Activated T-helper 17 cell treated with anti-CD3 and anti-CD28 coated beads, Interleukin-2, amount 50 U/mL, for 72 hours (primary cell): ENCODE data around the gene RETREG2. TPM values are rescaled to one million over a fixed set of nuclear protein-coding genes. Genes with fewer than 3 reads are reported as not detected.

Source experiments
- ATAC-seq: fragments of 150-1000 bp; cut with Tn5 transposase; replicated peaks from 2 replicates; pipeline ENCODE4 v1.10.0; 2021; ENCODE audit warnings: mild to moderate bottlenecking, moderate library complexity
- H3K27ac Mint-ChIP-seq: one replicate; pipeline ENCODE4 v1.8.0; 2022; ENCODE audit warnings: mixed read lengths
- H3K27me3 Mint-ChIP-seq: one replicate; pipeline ENCODE4 v1.8.0; 2022; ENCODE audit warnings: mixed read lengths
- H3K36me3 Mint-ChIP-seq: one replicate; pipeline ENCODE4 v1.8.0; 2022; ENCODE audit warnings: low read depth, mild to moderate bottlenecking, mixed read lengths
- H3K4me1 Mint-ChIP-seq: one replicate; pipeline ENCODE4 v1.8.0; 2022; ENCODE audit warnings: mixed read lengths
- H3K4me3 Mint-ChIP-seq: one replicate; pipeline ENCODE4 v1.8.0; 2022; ENCODE audit warnings: mild to moderate bottlenecking, mixed read lengths
- H3K9me3 Mint-ChIP-seq: one replicate; pipeline ENCODE4 v1.8.0; 2022; ENCODE audit warnings: mixed read lengths
- total RNA-seq, 2 donors: library from RNA; stranded (reverse); gene quantifications; one replicate each; pipeline ENCODE4 v1.2.3, GENCODE V29; 2022

Gene RETREG2
- total RNA-seq, 2 donors from 2014 or later: 104 to 148 TPM

DNA sequence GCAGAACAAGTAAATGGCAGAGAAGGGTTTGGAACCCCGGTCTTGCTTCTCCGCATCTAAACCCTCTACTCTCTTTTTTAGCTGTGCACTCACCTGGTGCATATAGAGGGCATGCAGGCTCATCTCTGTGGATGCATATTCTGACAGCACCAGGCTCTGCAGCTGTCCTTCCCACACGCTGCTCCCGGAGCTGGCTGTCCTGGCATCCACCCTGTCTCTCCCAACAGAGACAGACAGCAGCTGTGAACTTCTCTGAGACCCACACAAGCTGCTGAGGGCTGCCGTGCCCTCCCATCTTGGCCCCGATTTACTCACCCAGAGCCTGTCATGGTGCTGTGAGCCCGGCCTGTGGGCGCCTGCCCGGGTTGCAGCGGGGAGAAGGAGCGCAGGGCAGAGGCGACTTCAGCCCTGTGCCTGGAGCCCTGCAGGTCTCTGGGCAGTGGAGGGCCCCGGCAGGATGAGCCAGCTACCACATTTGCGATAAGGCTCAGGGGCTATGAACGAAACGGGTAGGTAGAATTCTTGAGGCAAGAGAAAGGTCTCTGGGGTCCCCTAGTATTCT is 44.0 kb downstream of the RETREG2 start:
- no peak for ATAC-seq
- Mint-ChIP-seq H3K36me3 (peaks cover 96% of the 10 kb centered on the region), H3K27ac (no peak overlapping the region), H3K4me3 (no peak overlapping the region), H3K27me3 (no peaks in the 10 kb centered on the region), H3K9me3 (no peaks in the 10 kb centered on the region), H3K4me1 (no peaks in the 10 kb centered on the region)

DNA sequence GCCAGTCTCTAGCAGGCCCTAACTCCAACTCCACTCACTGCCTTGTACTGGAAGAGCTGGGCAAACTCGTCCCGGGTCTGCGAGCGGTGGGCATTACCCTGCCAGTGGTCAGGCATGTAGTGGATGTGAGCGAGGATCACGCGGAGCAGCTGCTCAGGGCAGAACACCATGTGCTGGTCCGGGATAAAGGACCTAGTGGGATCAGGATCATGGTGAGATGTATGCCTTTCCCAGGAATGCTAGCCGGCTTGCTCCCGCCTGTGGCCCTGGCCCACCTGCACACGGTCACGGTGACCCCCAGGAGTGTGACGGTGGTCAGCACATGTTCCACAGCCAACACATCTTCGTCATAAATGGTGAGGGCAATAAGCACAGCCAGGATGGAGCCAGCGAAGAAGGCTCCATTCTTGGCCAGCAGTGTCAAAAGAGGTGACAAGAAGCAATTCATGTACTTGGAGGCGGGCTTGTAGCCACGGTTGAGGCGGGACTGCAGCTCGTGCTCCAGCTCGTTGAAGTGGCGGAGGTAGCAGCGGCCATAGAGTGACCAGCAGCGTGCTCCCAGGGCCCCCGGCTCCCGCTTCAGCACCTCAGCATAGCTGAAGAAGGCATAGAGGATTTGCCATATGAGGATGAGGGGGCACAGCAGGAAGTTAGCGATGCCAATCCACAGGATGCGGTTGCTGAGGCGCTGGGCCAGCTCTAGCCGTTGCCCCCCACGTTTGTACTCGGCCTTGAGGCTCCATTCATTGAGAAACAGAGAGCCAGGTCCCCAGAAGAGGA is 45.9 kb downstream of the RETREG2 start:
- H3K9me3 Mint-ChIP-seq: no peaks in the 10 kb centered on the region
- H3K4me1 Mint-ChIP-seq: no peaks in the 10 kb centered on the region
- H3K36me3 Mint-ChIP-seq: peaks cover 98% of the 10 kb centered on the region
- H3K4me3 Mint-ChIP-seq: no peak overlapping the region
- peak overlapping the region; percentile 14 for H3K27ac Mint-ChIP-seq
- ATAC-seq: no peak
- H3K27me3 Mint-ChIP-seq: no peaks in the 10 kb centered on the region

DNA sequence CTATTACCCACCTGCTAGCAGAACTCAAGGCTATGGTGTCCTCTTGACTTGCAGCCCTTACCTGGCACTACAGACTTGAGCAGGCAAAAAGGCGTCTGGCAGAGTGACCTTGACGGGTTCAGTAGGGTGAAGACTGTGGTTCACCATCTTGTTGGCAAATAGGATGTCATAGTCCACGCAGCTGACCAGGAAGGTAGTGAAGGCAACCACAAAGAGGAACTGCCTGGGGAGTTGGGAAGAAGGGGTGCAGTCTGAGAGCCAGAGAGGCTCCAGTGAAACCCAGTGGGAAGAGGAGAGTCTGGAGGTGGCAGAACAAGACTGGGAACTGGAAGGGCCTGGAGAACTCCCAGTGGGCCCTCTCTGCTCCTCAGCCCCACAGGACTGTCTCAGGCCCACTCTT is 47.3 kb downstream of the RETREG2 start:
- H3K9me3 Mint-ChIP-seq: no peaks in the 10 kb centered on the region
- no peak for ATAC-seq
- H3K4me1 Mint-ChIP-seq: no peaks in the 10 kb centered on the region
- H3K27ac Mint-ChIP-seq: peak overlapping the region; percentile 14
- peaks cover 97% of the 10 kb centered on the region for H3K36me3 Mint-ChIP-seq
- no peak overlapping the region for H3K4me3 Mint-ChIP-seq
- no peaks in the 10 kb centered on the region for H3K27me3 Mint-ChIP-seq

DNA sequence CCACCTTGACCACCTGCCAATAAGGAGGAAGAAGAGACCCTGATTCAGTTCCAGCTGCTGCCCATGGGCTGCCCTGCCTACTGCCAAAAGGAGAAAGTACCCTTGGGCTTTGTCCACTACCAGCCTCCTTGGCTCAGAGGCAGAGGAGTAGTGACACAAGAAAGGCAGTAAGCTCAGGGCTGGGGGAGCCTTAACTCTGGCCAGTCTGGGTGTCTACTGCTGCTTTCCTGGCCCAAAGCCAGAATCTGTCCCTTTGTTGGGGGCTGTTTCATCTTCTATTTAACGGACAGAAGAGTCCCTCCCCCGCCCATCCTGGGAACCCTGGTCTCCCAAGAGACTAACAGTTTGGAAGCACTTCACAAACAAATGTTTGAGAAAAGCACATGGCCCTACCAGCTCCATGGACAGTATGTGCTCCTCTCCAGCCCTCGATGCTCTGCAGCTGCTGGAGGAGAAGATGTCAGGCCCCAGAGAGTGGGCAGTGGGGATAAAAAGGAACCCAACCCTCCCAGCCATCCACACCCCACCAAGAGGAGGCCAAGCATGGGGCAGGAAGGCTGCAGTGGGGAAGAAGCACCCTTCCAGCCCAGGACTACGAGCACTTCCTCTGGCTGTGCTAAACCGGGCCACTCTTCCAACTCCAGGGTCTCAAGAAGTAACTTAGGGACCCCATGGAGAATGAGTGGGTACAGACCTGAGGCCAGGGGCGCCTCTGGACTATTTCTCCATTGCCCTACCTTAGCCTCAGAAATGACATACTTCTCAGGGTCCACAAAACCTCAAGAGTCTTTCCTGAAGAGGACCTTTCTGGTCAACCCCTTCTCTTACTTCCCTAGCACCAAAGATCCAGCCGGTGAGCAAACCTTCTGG is 50.2 kb downstream of the RETREG2 start:
- Mint-ChIP-seq H3K4me1 (peaks cover 7% of the 10 kb centered on the region), H3K36me3 (peaks cover 97% of the 10 kb centered on the region), H3K9me3 (no peaks in the 10 kb centered on the region), H3K27me3 (no peaks in the 10 kb centered on the region), H3K4me3 (peak overlapping the region; percentile 97), H3K27ac (peak overlapping the region; percentile 43)
- no peak for ATAC-seq

DNA sequence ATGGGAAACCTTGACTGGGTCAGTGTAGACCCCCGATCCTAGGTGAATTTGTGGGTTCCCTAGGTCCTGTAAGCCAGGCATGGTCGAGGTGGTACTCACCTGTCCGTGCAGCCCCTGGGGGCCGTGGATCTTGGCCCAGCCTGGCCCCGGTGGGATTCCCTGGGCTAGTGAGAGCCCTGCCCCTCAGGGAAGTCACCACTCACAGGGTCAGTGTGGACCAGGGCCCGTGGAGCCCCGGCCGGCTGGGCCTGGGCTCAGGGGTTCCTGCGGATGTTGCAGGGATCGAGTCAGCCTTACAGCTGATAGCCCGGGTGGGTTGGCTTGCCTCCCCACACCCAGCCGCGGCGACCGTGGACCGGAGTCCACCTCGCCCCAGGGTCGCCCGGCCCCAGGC is 50.8 kb downstream of the RETREG2 start:
- Mint-ChIP-seq H3K36me3 (peaks cover 97% of the 10 kb centered on the region), H3K27ac (peak overlapping the region; percentile 99), H3K4me1 (peaks cover 13% of the 10 kb centered on the region), H3K4me3 (peak overlapping the region; percentile 97), H3K27me3 (no peaks in the 10 kb centered on the region), H3K9me3 (no peaks in the 10 kb centered on the region)
- ATAC-seq: no peak

DNA sequence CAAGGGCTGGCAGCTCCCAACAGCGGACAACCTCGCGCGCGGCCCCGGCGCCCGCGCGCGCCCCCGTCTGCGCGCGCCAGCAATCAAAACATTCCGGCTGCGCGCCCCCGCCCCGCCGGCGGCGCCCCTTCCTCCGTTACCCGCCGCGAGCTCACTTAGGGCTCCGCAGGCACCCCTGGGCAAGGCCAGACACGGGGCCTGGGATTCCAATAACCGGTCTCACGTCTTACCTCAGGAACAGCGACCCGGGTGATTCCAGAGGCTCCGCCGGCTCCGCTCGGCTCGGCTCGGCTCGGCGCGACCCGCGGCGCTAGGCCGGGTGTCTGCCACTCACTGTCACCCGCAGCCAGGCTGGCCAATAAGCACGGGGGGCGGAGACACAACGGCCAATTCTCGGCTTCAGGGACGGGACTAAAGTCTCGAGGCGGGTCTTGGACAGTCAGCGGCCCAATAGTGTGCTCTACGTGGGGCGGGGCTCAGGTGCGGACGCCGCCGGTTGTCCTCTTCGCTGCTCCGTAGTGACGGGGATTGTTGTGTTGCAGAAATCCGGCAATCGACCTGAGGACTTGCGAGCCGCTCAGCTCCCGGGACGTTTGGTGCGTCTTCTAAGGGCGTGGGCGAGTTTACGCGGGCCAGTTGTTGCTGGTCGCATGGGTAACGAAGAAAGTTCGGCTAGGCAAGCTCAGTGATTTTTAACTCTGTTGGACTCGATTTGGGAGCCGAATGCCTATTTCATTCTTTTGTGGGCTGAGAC is 51.4 kb downstream of the RETREG2 start, which contains the start of the genes ANKZF1 and ATG9A:
ANKZF1 (plus strand) TSS at position 502 of the 754 bp plus-strand sequence. CDS start 452 bp downstream, outside the sequence.
ATG9A (minus strand) TSS at position 332 of the 754 bp plus-strand sequence. CDS start 1,612 bp downstream, outside the sequence.
- H3K4me3 Mint-ChIP-seq: peak within 1 kb of the TSS; percentile 97
- peaks cover 97% of the 10 kb centered on the region for H3K36me3 Mint-ChIP-seq
- no peaks in the 10 kb centered on the region for H3K27me3 Mint-ChIP-seq
- peaks cover 16% of the 10 kb centered on the region for H3K4me1 Mint-ChIP-seq
- H3K9me3 Mint-ChIP-seq: no peaks in the 10 kb centered on the region
- peak; percentile 97 for ATAC-seq
- peak within 1 kb of the TSS; percentile 99 for H3K27ac Mint-ChIP-seq

DNA sequence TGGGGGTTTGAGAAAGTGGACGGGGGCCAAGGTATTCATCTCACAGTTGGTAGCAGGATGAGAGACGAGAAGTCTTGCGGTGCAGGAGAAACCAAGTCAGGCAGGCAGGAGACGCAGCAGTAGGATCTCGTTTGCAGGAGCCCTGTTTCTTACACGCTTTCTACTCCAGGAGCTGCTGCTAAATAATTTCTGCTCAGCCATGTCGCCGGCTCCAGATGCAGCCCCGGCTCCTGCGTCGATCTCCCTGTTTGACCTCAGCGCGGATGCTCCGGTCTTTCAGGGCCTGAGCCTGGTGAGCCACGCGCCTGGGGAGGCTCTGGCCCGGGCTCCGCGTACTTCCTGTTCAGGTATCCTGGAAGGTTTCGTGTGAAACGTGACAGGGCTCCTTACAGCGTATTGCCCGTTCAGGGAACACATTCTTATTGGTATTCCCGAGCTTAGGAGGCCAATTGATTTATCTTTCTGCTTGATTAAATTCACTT is 52.0 kb downstream of the RETREG2 start:
- Mint-ChIP-seq H3K4me1 (peaks cover 20% of the 10 kb centered on the region), H3K27ac (peak overlapping the region; percentile 99), H3K27me3 (no peaks in the 10 kb centered on the region), H3K36me3 (peaks cover 97% of the 10 kb centered on the region), H3K9me3 (no peaks in the 10 kb centered on the region), H3K4me3 (peak overlapping the region; percentile 97)
- ATAC-seq: peak; percentile 55

DNA sequence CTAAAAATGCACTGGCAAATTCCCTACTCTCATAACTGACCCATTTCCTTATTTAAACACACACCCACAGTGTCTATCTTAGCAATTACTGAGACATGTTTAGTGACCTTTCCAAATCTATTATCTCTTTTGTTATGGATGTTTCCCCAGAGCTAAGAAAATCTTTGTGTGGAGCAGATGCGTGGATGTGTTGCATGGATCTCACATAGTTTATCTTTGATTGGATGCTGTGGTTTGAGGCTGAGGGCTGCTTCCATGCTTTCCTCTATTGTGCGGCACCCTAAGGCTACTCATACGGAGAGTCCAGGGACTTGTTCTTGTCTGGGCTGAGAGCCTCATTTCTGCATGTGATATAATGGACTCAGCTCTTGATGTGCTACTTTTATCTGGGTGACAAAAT is 56.3 kb downstream of the RETREG2 start:
- H3K4me1 Mint-ChIP-seq: peaks cover 29% of the 10 kb centered on the region
- no peak overlapping the region for H3K4me3 Mint-ChIP-seq
- peaks cover 93% of the 10 kb centered on the region for H3K36me3 Mint-ChIP-seq
- ATAC-seq: no peak
- peak overlapping the region; percentile 55 for H3K27ac Mint-ChIP-seq
- H3K9me3 Mint-ChIP-seq: no peaks in the 10 kb centered on the region
- H3K27me3 Mint-ChIP-seq: no peaks in the 10 kb centered on the region

Other genes starting within 250 kb of the RETREG2 start
- not detected for gene CDK5R2, start 218.6 kb upstream of the RETREG2 start, total RNA-seq
- gene FEV, start 193.1 kb upstream of the RETREG2 start, total RNA-seq: not detected
- gene CRYBA2, start 184.9 kb upstream of the RETREG2 start, total RNA-seq: not detected
- gene CFAP65, start 136.8 kb upstream of the RETREG2 start, total RNA-seq: not detected
- gene IHH, start 117.4 kb upstream of the RETREG2 start, total RNA-seq: under 1 TPM; 0.28 to 0.29 TPM
- 10 to 100 TPM; 24.1 to 26.6 TPM for gene NHEJ1, start 17.5 kb upstream of the RETREG2 start, total RNA-seq
- 1 to 10 TPM; 2.9 to 7.7 TPM for gene SLC23A3, start 8.2 kb upstream of the RETREG2 start, total RNA-seq
- 10 to 100 TPM; 60.4 to 67.0 TPM for gene CNPPD1, start 1.4 kb upstream of the RETREG2 start, total RNA-seq
- gene ZFAND2B, start 28.5 kb downstream of the RETREG2 start, total RNA-seq: 10 to 100 TPM; 27.9 to 29.8 TPM
- 10 to 100 TPM; 29.7 to 94.1 TPM for gene ABCB6, start 40.7 kb downstream of the RETREG2 start, total RNA-seq
- 10 to 100 TPM; 46.6 to 81.3 TPM for gene ATG9A, start 51.4 kb downstream of the RETREG2 start, total RNA-seq
- gene ANKZF1, start 51.5 kb downstream of the RETREG2 start, total RNA-seq: 100 to 1,000 TPM; 109 to 367 TPM
- 1 to 10 TPM; 2.8 to 5.3 TPM for gene GLB1L, start 67.2 kb downstream of the RETREG2 start, total RNA-seq
- gene STK16, start 67.2 kb downstream of the RETREG2 start, total RNA-seq: 10 to 100 TPM; 22.0 to 30.3 TPM
- not detected for gene TUBA4B, start 75.0 kb downstream of the RETREG2 start, total RNA-seq
- 100 to 1,000 TPM; 347 to 530 TPM for gene TUBA4A, start 75.6 kb downstream of the RETREG2 start, total RNA-seq
- 100 to 1,000 TPM in 1 of 2 donors, 10 to 100 TPM in 1; 55.7 to 153 TPM for gene DNAJB2, start 101.1 kb downstream of the RETREG2 start, total RNA-seq
- gene PTPRN, start 131.1 kb downstream of the RETREG2 start, total RNA-seq: 1 to 10 TPM in 1 of 2 donors, under 1 TPM in 1; 0.67 to 6.3 TPM
- not detected for gene RESP18, start 154.5 kb downstream of the RETREG2 start, total RNA-seq
- gene DNPEP, start 209.6 kb downstream of the RETREG2 start, total RNA-seq: 10 to 100 TPM; 80.9 to 99.6 TPM
- gene DES, start 240.1 kb downstream of the RETREG2 start, total RNA-seq: not detected